Activated naive CD8-positive, alpha-beta T cell (primary cell): ENCODE data around the gene IPPK.

Experiments
- H3K27ac Mint-ChIP-seq: one replicate; pipeline ENCODE4 v1.8.0; 2021; ENCODE audit warnings: mixed read lengths
- H3K27me3 Mint-ChIP-seq: one replicate; pipeline ENCODE4 v1.8.0; 2021; ENCODE audit warnings: mixed read lengths
- H3K36me3 Mint-ChIP-seq: one replicate; pipeline ENCODE4 v1.8.0; 2021; ENCODE audit warnings: mixed read lengths
- H3K4me1 Mint-ChIP-seq: one replicate; pipeline ENCODE4 v1.8.0; 2021; ENCODE audit warnings: low read depth, mixed read lengths
- H3K4me3 Mint-ChIP-seq: one replicate; pipeline ENCODE4 v1.8.0; 2021; ENCODE audit warnings: mild to moderate bottlenecking, mixed read lengths
- H3K9me3 Mint-ChIP-seq: one replicate; pipeline ENCODE4 v1.8.0; 2021; ENCODE audit warnings: low read depth, mixed read lengths

Gene IPPK

DNA sequence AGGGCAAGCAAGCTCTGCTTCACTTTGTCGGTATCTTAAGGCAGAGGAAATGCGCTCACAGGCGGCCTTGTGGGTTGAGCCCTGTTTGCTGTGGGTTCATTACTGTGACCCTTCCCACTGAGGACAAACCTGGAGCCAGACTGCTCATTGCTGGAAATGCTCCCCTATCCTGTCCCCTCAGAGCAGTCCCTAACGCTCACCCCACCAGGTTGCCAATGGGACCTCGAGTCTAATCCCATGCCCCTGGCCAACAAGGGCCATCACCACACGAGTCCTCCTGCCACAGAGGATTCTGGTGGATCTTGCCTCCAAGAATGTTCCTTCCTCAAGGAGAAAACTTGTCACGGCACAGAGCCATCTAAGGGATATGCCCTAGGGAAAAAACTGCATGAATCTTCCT, 14.6 kb downstream of the IPPK start:
- Mint-ChIP-seq H3K9me3 (no peaks in the 10 kb centered on the region), H3K27ac (no peak overlapping the region), H3K27me3 (no peaks in the 10 kb centered on the region)

GRCh38 chr9:92654481-92655301, 15.2 kb downstream of the IPPK start:
- Mint-ChIP-seq H3K36me3 (peaks cover 4% of the 10 kb centered on the region), H3K27me3 (no peaks in the 10 kb centered on the region), H3K27ac (no peak overlapping the region), H3K4me3 (no peak overlapping the region), H3K9me3 (no peaks in the 10 kb centered on the region), H3K4me1 (peaks cover under 1% of the 10 kb centered on the region)

More for the DNA sequence above, 14.6 kb downstream of the IPPK start:
- H3K36me3 Mint-ChIP-seq = peaks cover 4% of the 10 kb centered on the region
- peaks cover 4% of the 10 kb centered on the region for H3K4me1 Mint-ChIP-seq
- no peak overlapping the region for H3K4me3 Mint-ChIP-seq

DNA sequence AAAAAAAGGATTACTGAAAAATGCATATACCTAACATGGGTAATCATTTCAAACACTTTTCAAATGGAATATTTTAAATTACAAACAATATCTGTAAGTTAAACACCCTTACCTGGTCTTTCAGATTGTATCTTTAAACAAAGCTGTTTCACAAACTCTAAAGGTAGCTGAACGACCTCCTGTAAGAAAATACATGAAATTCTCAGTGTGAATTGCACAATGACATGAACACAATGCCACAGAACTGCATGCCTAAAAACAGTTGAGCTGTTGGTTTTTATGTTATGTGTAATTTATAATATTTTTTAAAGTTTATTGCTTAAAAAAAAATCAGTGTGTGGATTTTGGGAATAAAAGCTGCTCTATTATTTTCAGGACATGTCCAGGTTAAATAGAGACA, 17.5 kb downstream of the IPPK start:
- no peaks in the 10 kb centered on the region for H3K9me3 Mint-ChIP-seq
- no peaks in the 10 kb centered on the region for H3K4me1 Mint-ChIP-seq
- H3K4me3 Mint-ChIP-seq = no peak overlapping the region
- H3K36me3 Mint-ChIP-seq = peaks cover 9% of the 10 kb centered on the region
- H3K27ac Mint-ChIP-seq = no peak overlapping the region
- H3K27me3 Mint-ChIP-seq = no peaks in the 10 kb centered on the region

- no peaks in the 10 kb centered on the region for H3K27me3 Mint-ChIP-seq
- no peak overlapping the region for H3K4me3 Mint-ChIP-seq
- no peaks in the 10 kb centered on the region for H3K9me3 Mint-ChIP-seq
- no peak overlapping the region for H3K27ac Mint-ChIP-seq
- H3K4me1 Mint-ChIP-seq = no peaks in the 10 kb centered on the region
- peaks cover 20% of the 10 kb centered on the region for H3K36me3 Mint-ChIP-seq
These were observed 18.9 kb downstream of the IPPK start for GRCh38 chr9:92650839-92651621.

GRCh38 chr9:92650296-92650695, 19.6 kb downstream of the IPPK start:
- peaks cover 27% of the 10 kb centered on the region for H3K36me3 Mint-ChIP-seq
- H3K27me3 Mint-ChIP-seq = no peaks in the 10 kb centered on the region
- H3K9me3 Mint-ChIP-seq = peaks cover 6% of the 10 kb centered on the region
- no peak overlapping the region for H3K27ac Mint-ChIP-seq
- H3K4me3 Mint-ChIP-seq = no peak overlapping the region
- H3K4me1 Mint-ChIP-seq = no peaks in the 10 kb centered on the region

- no peaks in the 10 kb centered on the region for H3K4me1 Mint-ChIP-seq
- H3K9me3 Mint-ChIP-seq = peaks cover 6% of the 10 kb centered on the region
- H3K27me3 Mint-ChIP-seq = no peaks in the 10 kb centered on the region
- peaks cover 35% of the 10 kb centered on the region for H3K36me3 Mint-ChIP-seq
- no peak overlapping the region for H3K4me3 Mint-ChIP-seq
- H3K27ac Mint-ChIP-seq = no peak overlapping the region
These were observed 20.9 kb downstream of the IPPK start for GRCh38 chr9:92649007-92649406.

- Mint-ChIP-seq H3K27ac (no peak overlapping the region), H3K36me3 (peaks cover 36% of the 10 kb centered on the region), H3K4me3 (no peak overlapping the region), H3K4me1 (no peaks in the 10 kb centered on the region), H3K27me3 (no peaks in the 10 kb centered on the region), H3K9me3 (peaks cover 6% of the 10 kb centered on the region)
These were observed 21.4 kb downstream of the IPPK start for GRCh38 chr9:92648474-92648971.

DNA sequence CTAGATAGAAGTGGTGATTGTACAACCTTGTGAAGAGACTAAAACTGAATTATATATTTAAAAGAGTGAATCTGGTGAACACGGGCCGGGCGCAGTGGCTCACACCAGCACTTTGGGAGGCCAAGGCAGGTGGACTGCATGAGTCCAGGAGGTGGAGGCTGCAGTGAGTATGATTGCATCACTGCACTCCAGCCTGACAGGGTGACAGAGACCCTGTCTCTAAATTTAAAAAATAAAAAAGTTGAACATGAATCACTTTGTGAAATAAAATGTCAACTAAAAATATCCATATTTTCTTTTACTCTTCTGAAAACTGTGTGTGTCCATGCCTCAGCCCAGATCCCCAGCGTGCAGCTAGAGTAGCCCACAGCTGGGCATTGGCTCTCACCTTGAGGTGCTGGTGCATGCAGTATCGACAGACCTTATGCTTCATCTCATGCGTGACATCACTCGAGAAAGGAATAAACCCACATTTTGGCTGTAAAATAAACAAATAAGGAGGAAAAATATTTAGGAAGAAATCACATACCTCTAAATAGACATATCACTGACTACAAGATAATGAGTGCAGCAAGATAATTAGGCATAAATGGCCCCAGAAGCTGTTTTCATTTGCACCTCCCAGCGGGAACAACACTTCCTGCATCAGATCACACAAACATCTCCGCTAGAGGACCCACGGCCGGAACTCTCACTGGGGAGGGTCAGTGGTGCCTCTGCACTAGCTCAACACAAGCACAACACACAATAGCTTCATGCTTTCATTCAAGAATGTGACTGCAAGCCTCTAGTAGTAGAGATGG, 22.1 kb downstream of the IPPK start:
- Mint-ChIP-seq H3K27me3 (no peaks in the 10 kb centered on the region), H3K27ac (no peak overlapping the region), H3K36me3 (peaks cover 36% of the 10 kb centered on the region), H3K4me1 (no peaks in the 10 kb centered on the region), H3K9me3 (peaks cover 6% of the 10 kb centered on the region), H3K4me3 (no peak overlapping the region)

- Mint-ChIP-seq H3K27ac (no peak overlapping the region), H3K27me3 (no peaks in the 10 kb centered on the region), H3K4me3 (no peak overlapping the region), H3K36me3 (peaks cover 36% of the 10 kb centered on the region), H3K9me3 (peaks cover 6% of the 10 kb centered on the region), H3K4me1 (no peaks in the 10 kb centered on the region)
These were observed 24.9 kb downstream of the IPPK start for GRCh38 chr9:92645041-92645440.

DNA sequence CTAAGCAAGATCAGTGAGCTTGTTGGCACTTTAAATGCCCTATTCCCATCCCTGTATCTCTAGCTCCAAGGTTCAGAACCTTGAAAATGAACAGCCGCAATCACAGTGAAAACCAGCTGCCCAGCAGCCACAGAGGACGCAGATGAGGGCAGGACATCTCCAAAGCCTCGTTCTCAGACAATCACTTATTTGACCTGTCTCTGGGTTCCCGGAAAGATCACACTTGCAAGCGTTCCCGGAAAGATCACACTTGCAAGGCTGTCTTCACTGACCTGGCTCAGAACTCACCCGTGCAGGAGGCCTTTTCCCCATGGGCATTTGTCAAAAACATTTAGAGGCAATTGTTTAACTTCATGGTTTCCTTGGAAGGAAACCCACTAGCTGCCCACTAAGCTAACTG, 25.7 kb downstream of the IPPK start:
- peaks cover 6% of the 10 kb centered on the region for H3K9me3 Mint-ChIP-seq
- no peak overlapping the region for H3K27ac Mint-ChIP-seq
- no peak overlapping the region for H3K4me3 Mint-ChIP-seq
- peaks cover 36% of the 10 kb centered on the region for H3K36me3 Mint-ChIP-seq
- H3K4me1 Mint-ChIP-seq = no peaks in the 10 kb centered on the region
- no peaks in the 10 kb centered on the region for H3K27me3 Mint-ChIP-seq

- no peaks in the 10 kb centered on the region for H3K4me1 Mint-ChIP-seq
- H3K4me3 Mint-ChIP-seq = no peak overlapping the region
- no peak overlapping the region for H3K27ac Mint-ChIP-seq
- peaks cover 6% of the 10 kb centered on the region for H3K9me3 Mint-ChIP-seq
- H3K27me3 Mint-ChIP-seq = no peaks in the 10 kb centered on the region
- H3K36me3 Mint-ChIP-seq = peaks cover 34% of the 10 kb centered on the region
These were observed 27.4 kb downstream of the IPPK start for GRCh38 chr9:92642564-92642963.

DNA sequence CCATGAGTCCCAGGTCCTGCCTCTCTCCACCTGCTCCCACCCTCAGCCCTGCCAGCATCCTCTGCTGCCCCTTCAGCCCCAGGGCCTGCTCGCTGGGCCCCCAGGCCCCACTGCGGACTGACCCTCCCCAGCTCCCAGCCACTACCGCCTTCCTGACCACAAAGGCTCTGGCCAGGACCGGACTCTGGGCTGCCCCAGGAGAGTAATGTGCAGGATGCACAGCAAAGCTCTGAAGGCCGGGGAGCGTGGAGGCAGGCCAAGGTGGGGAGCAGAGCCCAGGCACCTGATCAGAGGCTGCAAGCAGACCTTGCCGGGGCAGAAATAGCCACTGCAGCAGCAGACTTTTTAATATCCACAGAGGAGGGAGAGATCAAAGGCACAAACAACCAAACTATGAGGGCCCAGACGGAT, 27.9 kb downstream of the IPPK start:
- Mint-ChIP-seq H3K4me1 (no peaks in the 10 kb centered on the region), H3K27me3 (no peaks in the 10 kb centered on the region), H3K27ac (no peak overlapping the region), H3K4me3 (no peak overlapping the region), H3K9me3 (peaks cover 6% of the 10 kb centered on the region), H3K36me3 (peaks cover 29% of the 10 kb centered on the region)

- Mint-ChIP-seq H3K36me3 (peaks cover 24% of the 10 kb centered on the region), H3K4me3 (no peak overlapping the region), H3K9me3 (peaks cover 6% of the 10 kb centered on the region), H3K27me3 (no peaks in the 10 kb centered on the region), H3K4me1 (no peaks in the 10 kb centered on the region), H3K27ac (no peak overlapping the region)
These were observed 28.7 kb downstream of the IPPK start for GRCh38 chr9:92641092-92641809.

DNA sequence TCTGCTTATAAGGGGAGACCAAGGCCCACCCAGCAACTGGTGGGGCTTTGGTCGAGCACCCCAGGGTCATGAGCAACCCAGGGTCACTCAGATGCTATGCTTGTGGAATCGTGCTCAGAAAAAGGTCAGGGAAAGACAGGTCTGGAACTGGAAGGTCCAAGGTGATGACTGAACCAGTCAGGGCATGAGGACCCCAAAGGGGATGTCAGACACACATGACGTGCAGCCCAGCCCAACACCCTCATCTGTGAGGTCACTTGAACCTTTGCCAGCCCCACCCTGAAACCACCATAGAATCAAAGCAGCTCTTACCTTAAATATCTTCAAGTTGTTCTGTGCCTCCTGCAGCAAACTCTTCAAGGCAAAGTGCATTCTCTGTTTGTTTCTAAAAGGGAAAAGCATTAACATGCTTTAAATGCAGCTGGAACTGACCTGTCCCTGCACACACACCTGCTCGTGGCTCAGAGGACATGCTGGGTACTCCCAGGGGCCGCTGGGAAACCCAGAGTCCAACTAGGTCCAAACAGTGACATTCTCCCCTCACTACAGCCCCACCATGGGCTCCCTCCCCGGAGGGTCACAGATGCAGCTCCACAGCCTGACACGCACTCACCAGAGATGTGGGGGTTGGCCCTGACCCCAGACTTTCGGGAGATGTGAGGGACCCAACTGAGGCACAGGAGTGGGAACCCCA, 29.4 kb downstream of the IPPK start:
- H3K4me3 Mint-ChIP-seq = no peak overlapping the region
- no peaks in the 10 kb centered on the region for H3K27me3 Mint-ChIP-seq
- peaks cover under 1% of the 10 kb centered on the region for H3K9me3 Mint-ChIP-seq
- H3K36me3 Mint-ChIP-seq = peaks cover 17% of the 10 kb centered on the region
- no peaks in the 10 kb centered on the region for H3K4me1 Mint-ChIP-seq
- no peak overlapping the region for H3K27ac Mint-ChIP-seq
